ENCODE data around the gene RBMX2.
"Not testable (repeated sequence)": the region's sequence is repeated elsewhere in the genome, so short reads cannot be mapped to it uniquely, and the experiment has no call there.

Gene RBMX2, protein sequence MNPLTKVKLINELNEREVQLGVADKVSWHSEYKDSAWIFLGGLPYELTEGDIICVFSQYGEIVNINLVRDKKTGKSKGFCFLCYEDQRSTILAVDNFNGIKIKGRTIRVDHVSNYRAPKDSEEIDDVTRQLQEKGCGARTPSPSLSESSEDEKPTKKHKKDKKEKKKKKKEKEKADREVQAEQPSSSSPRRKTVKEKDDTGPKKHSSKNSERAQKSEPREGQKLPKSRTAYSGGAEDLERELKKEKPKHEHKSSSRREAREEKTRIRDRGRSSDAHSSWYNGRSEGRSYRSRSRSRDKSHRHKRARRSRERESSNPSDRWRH

DNA sequence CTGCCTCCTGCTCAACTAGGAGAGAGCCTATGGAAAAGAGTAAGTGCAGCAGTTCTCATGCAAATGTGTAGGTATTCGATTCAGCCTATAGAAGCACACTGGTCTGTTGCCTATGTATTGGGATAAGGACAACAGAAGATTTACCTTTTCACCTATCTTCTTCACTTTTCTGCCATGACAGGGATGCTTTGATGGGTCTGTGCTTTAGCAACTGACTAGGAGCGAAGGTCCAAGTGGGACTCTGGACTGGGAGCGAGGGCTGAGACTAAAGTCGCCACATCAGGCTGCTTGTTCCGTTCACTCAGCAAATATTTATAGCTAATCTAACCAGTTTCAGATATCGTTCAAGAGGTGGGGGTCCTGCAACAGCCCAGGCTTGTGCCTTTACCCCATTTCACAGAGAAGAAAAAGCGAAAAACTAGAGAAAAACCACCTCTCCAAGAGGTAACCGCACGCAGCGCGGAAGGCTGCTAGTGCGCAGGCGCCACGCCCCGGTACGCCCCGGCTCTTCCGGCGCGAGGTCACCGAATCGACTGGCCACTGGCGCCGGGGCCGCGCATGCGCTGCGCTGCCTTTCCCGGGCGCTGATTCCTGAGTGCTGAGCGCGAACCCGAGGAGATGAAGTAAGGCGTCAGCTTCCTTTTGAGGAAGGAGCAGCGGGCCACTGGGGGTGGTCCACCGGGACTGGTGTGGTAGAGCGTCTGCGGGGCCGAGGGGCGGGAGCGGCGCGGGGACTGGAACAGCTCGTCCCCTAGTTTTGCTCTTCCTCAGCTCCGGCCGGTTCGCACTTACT is at the start of gene RBMX2:
Gene RBMX2, plus strand, starts transcription at position 573 of the 793 bp plus-strand sequence. Its CDS starts 46 bp downstream, at position 619.
- no peaks in the 10 kb centered on the region for H3K4me1 ChIP-seq (ENCODE audit: insufficient read depth, low read length)
- H3K9me3 ChIP-seq (ENCODE audit: control insufficient read depth, insufficient read depth, low read length), result no peaks in the 10 kb centered on the region
- peak within 1 kb of the TSS; percentile 73 for H3K9ac ChIP-seq (ENCODE audit: low read depth, low read length)
- peaks cover 8% of the 10 kb centered on the region for H3K36me3 ChIP-seq (ENCODE audit: insufficient read depth, low read length)

DNA sequence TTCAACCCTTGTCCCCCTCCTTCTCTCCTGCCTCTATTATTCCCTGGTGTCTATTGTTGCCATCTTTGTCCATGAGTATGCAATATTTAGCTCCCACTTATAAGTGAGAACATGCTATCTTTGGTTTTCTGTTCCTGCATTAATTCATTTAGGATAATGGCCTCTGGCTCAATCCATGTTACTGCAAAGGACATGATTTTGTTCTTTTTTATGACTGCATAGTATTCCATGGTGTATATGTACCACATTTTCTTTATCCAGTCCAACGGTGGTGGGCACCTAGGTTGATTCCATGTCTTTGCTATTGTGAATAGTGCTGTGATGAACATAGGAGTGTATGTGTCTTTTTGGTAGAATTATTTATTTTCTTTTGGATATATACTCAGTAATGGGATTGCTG is 49.7 kb upstream of the RBMX2 start:
- H3K9ac ChIP-seq (ENCODE audit: low read depth, low read length); H3K9me3 ChIP-seq (ENCODE audit: control insufficient read depth, insufficient read depth, low read length); H3K36me3 ChIP-seq (ENCODE audit: insufficient read depth, low read length); H3K4me1 ChIP-seq (ENCODE audit: insufficient read depth, low read length): not testable (repeated sequence)

DNA sequence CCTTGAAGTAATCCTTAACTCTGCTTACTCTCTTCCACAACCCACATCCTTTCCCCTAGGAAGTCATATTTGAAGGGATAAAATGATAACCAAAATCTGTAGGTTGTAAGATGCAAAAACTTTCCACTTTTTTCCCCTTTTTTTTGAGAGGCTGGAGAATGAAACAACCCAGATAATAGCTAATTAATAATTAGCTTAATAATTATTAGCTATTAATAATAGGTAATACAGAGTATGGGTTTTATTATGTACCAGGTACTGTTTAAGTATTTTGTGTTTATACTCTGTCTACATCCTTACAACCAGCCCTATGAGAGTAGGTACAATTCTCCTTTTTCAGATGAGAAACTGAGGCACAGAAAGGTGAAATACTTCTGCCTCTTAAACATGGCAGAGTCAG is 25.7 kb upstream of the RBMX2 start:
- Histone ChIP-seq H3K36me3 (ENCODE audit: insufficient read depth, low read length) (no peaks in the 10 kb centered on the region), H3K9me3 (ENCODE audit: control insufficient read depth, insufficient read depth, low read length) (no peaks in the 10 kb centered on the region), H3K4me1 (ENCODE audit: insufficient read depth, low read length) (no peaks in the 10 kb centered on the region), H3K9ac (ENCODE audit: low read depth, low read length) (no peak overlapping the region)

GRCh38 chrX:130378024-130378669 is 23.6 kb upstream of the RBMX2 start:
- Histone ChIP-seq H3K9ac (ENCODE audit: low read depth, low read length) (no peak overlapping the region), H3K36me3 (ENCODE audit: insufficient read depth, low read length) (no peaks in the 10 kb centered on the region), H3K4me1 (ENCODE audit: insufficient read depth, low read length) (no peaks in the 10 kb centered on the region), H3K9me3 (ENCODE audit: control insufficient read depth, insufficient read depth, low read length) (no peaks in the 10 kb centered on the region)

- Histone ChIP-seq H3K36me3 (ENCODE audit: insufficient read depth, low read length) (no peaks in the 10 kb centered on the region), H3K4me1 (ENCODE audit: insufficient read depth, low read length) (no peaks in the 10 kb centered on the region), H3K9me3 (ENCODE audit: control insufficient read depth, insufficient read depth, low read length) (no peaks in the 10 kb centered on the region), H3K9ac (ENCODE audit: low read depth, low read length) (no peak within 1 kb of the TSS; the same call in 1 of the 2 replicates)
These were observed 16.3 kb upstream of the RBMX2 start, which contains the start of gene GPR119 for GRCh38 chrX:130385520-130385919. TSS of gene GPR119 (minus strand) at chrX:130385674. CDS start at chrX:130385447, 227 bp downstream.

DNA sequence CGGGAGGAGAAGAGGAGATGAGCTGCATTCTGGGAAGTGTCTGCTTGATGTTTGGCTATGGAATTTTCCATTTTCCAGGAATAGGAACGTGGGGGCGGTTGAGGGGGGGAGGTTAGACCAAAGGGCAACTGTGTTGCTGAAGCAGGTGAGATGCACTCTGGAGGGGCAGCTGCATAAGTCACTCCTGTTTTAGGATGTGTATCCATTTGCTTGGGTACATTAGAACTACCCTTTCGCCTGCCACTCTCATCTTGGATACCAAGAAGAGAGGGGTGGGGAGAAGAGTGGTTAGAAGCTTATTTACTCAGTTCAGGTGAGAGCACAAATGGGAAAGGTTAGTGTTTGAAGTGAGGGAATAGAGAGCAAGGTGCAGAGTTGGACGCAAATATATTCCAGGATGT is 15.4 kb upstream of the RBMX2 start:
- H3K9me3 ChIP-seq (ENCODE audit: control insufficient read depth, insufficient read depth, low read length), result no peaks in the 10 kb centered on the region
- H3K36me3 ChIP-seq (ENCODE audit: insufficient read depth, low read length), result no peaks in the 10 kb centered on the region
- no peak overlapping the region; the same call in 1 of the 2 replicates for H3K9ac ChIP-seq (ENCODE audit: low read depth, low read length)
- H3K4me1 ChIP-seq (ENCODE audit: insufficient read depth, low read length), result no peaks in the 10 kb centered on the region

DNA sequence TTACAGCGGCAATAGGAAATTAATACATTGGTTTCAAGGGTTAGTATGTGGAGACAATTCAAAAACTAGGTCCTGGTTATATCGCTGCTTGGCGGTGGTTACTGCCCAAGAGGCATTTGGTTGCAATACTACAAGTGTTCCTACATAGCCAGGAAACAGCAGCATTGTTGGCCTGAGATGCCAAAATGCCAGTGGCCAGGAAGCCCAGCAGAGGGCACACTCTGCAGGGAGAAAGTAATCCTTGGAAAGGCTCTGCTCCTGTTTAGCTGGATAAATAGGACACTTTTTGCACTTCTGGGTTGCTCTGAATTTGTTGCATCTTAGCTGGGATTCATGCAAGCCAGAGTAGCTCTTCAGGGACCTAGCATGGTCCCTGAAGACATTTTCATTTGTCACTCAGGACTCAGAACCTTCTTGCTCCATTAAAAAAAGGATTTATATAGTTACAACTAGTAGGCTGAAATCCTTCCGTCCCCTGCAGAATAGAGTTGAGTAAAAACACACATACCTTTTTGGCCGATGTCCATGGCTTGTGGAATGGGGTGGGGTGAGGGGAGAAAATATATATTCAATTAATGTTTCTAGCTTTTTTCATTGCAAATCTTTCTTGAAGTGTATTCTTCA is 8.2 kb upstream of the RBMX2 start:
- Histone ChIP-seq H3K9me3 (ENCODE audit: control insufficient read depth, insufficient read depth, low read length) (no peaks in the 10 kb centered on the region), H3K4me1 (ENCODE audit: insufficient read depth, low read length) (no peaks in the 10 kb centered on the region), H3K36me3 (ENCODE audit: insufficient read depth, low read length) (no peaks in the 10 kb centered on the region), H3K9ac (ENCODE audit: low read depth, low read length) (no peak overlapping the region)

GRCh38 chrX:130395341-130395740 is 6.4 kb upstream of the RBMX2 start:
- Histone ChIP-seq H3K9ac (ENCODE audit: low read depth, low read length) (no peak overlapping the region), H3K9me3 (ENCODE audit: control insufficient read depth, insufficient read depth, low read length) (no peaks in the 10 kb centered on the region), H3K4me1 (ENCODE audit: insufficient read depth, low read length) (no peaks in the 10 kb centered on the region), H3K36me3 (ENCODE audit: insufficient read depth, low read length) (no peaks in the 10 kb centered on the region)

DNA sequence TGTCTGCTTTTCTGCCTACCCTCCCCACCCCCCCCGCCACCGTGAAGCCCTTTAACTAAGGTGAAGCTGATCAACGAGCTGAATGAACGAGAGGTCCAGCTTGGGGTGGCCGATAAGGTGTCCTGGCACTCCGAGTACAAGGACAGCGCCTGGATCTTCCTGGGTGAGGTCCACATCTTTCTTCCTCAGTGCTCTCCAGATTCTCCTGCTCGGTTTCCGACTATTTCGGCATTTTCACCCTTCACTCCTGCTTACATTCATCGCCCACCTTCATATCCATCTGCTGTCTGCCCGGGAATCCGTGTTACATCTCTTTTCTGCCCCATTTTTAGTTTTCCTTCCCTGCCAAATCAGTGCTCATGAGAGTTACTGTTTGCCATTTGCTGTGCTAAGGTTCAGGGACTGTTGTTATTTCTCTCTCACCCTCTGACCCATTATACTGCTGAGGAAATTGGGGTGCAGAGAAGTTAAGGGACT is 459 bp downstream of the RBMX2 start:
- no peaks in the 10 kb centered on the region for H3K9me3 ChIP-seq (ENCODE audit: control insufficient read depth, insufficient read depth, low read length)
- H3K36me3 ChIP-seq (ENCODE audit: insufficient read depth, low read length), result peaks cover 8% of the 10 kb centered on the region
- no peaks in the 10 kb centered on the region for H3K4me1 ChIP-seq (ENCODE audit: insufficient read depth, low read length)
- peak overlapping the region; percentile 73 for H3K9ac ChIP-seq (ENCODE audit: low read depth, low read length)

DNA sequence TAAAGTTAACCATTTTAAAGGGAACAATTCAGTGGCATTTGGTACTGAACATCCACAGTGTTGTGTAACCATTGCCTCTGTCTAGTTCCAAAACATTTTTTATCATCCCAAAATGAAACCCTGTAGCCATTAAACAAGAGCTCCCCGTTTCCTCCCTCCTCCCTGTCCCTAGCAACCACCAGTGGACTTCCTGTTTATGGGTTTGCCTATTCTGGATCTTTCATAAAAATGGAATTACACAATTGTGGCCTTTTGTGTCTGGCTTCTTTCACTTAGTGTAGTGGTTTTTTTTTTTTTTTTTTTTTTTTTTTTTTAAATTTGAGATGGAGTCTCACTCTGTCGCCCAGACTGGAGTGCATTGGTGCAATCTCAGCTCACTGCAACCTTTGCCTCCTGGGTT is 11.6 kb downstream of the RBMX2 start:
- Histone ChIP-seq H3K4me1 (ENCODE audit: insufficient read depth, low read length) (no peaks in the 10 kb centered on the region), H3K9ac (ENCODE audit: low read depth, low read length) (no peak overlapping the region), H3K9me3 (ENCODE audit: control insufficient read depth, insufficient read depth, low read length) (no peaks in the 10 kb centered on the region), H3K36me3 (ENCODE audit: insufficient read depth, low read length) (0 out of 2 replicates have a peak, but pooled peaks cover 4% of the 10 kb centered on the region)

- Histone ChIP-seq H3K9ac (ENCODE audit: low read depth, low read length) (no peak overlapping the region), H3K4me1 (ENCODE audit: insufficient read depth, low read length) (peaks cover 5% of the 10 kb centered on the region; the same call in 1 of the 2 replicates), H3K9me3 (ENCODE audit: control insufficient read depth, insufficient read depth, low read length) (no peaks in the 10 kb centered on the region), H3K36me3 (ENCODE audit: insufficient read depth, low read length) (0 out of 2 replicates have a peak, but pooled peaks cover 4% of the 10 kb centered on the region)
These were observed 13.0 kb downstream of the RBMX2 start for GRCh38 chrX:130414800-130415199.

GRCh38 chrX:130415201-130415600 is 13.4 kb downstream of the RBMX2 start:
- H3K4me1 ChIP-seq (ENCODE audit: insufficient read depth, low read length), result peaks cover 7% of the 10 kb centered on the region; the same call in 1 of the 2 replicates
- 0 out of 2 replicates have a peak, but pooled peaks cover 4% of the 10 kb centered on the region for H3K36me3 ChIP-seq (ENCODE audit: insufficient read depth, low read length)
- no peak overlapping the region for H3K9ac ChIP-seq (ENCODE audit: low read depth, low read length)
- H3K9me3 ChIP-seq (ENCODE audit: control insufficient read depth, insufficient read depth, low read length), result no peaks in the 10 kb centered on the region

DNA sequence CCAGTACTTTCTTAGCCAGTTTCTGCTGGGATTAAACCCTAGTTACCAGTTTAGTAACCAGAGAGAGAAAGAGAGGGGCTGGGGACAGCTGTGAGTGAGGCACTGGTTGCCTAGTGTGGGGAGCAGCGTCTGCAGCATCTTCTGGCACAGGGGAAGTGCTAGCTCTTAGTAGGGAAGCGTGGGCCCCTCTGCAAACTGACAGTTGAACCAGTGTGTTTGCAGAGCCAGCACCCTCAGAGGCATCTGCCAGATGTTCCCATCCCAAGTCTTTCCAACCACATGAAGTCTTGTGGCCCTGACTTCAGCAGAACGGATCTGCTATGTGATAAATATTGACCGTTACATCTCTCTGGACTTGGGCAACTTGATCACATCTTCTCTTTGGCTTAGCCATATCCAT is 15.0 kb downstream of the RBMX2 start:
- Histone ChIP-seq H3K36me3 (ENCODE audit: insufficient read depth, low read length) (no peaks in the 10 kb centered on the region), H3K9ac (ENCODE audit: low read depth, low read length) (no peak overlapping the region), H3K4me1 (ENCODE audit: insufficient read depth, low read length) (peaks cover 7% of the 10 kb centered on the region; the same call in 1 of the 2 replicates), H3K9me3 (ENCODE audit: control insufficient read depth, insufficient read depth, low read length) (no peaks in the 10 kb centered on the region)

GRCh38 chrX:130418066-130418465 is 16.3 kb downstream of the RBMX2 start:
- H3K4me1 ChIP-seq (ENCODE audit: insufficient read depth, low read length), result peaks cover 7% of the 10 kb centered on the region; the same call in 1 of the 2 replicates
- no peak overlapping the region for H3K9ac ChIP-seq (ENCODE audit: low read depth, low read length)
- no peaks in the 10 kb centered on the region for H3K36me3 ChIP-seq (ENCODE audit: insufficient read depth, low read length)
- H3K9me3 ChIP-seq (ENCODE audit: control insufficient read depth, insufficient read depth, low read length), result no peaks in the 10 kb centered on the region

Measured in ES-I3 (cell line).